ENCODE results near the gene TMEM97. TPM values are rescaled to one million over a fixed set of nuclear protein-coding genes. Genes with fewer than 3 reads are reported as not detected.
A peak's percentile ranks its signal among the peaks of the same experiment; 100 is the strongest.
"Not testable (repeated sequence)": the region's sequence is repeated elsewhere in the genome, so short reads cannot be mapped to it uniquely, and the experiment has no call there.

The TMEM97 gene
- 12.1 and 16.1 TPM in 2 replicates for polyA plus RNA-seq (2011; rRNA removed)
- 9.5 and 12.3 TPM in 2 replicates for polyA minus RNA-seq (2011; rRNA and poly(A)+ RNA removed)

DNA sequence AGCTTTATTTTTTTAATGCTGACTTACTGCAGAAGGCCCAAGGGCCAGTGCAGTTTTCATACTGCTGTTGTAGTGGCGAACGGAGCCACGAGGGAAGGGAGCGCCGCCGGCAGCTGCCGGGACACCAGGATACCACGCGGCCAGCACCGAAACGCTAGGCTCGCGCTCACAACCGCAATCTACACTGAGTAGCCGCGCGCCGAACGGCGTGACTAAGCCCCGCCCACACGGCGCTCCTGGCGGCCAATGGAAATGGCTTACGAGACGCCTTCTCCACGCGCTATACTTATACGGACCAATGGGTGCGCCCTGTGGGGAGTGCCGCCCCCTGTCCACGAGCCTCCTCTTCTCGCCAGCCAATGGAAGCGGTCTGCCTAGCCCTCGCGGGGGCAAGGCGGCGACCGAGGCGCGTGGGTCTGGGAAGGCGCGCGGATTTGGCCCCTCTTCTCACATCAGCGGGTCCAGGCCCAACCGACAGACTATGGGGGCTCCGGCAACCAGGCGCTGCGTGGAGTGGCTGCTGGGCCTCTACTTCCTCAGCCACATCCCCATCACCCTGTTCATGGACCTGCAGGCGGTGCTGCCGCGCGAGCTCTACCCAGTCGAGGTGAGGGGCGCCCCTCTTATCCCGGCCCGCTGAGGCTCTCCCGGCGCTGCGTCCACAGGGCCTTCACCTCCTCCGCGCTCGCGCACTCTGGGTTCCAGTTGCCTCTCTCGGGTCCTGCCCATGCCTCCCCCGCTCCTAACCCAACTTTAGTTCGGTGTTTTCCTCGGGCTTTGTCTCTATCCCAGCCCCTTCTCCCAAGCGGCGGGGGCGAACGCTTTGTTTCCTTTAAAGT, at the start of gene TMEM97:
TSS of gene TMEM97 (plus strand) at position 442 of the 839 bp plus-strand sequence. CDS start at position 482, 40 bp downstream.
- Histone ChIP-seq H3K27me3 (ENCODE audit: control insufficient read depth, insufficient read depth, low read length) (no peaks in the 10 kb centered on the region), H3K27ac (ENCODE audit: low read depth, low read length) (peak within 1 kb of the TSS; percentile 52), H3K4me3 (ENCODE audit: low read depth, low read length) (peak within 1 kb of the TSS; percentile 83), H3K9me3 (ENCODE audit: control insufficient read depth, insufficient read depth, low read length) (no peaks in the 10 kb centered on the region)
- ChIA-PET CTCF (interaction anchor here (1.0 to 1.4 kb wide), 2 partner anchors 11 to 68 kb away, joined by 3 read pairs; no protein-coding TSS in a partner anchor), POLR2A (interaction anchor here (0.7 kb wide), 1 partner anchor 17 kb away, joined by 3 read pairs; the partner anchor contains the start of genes IFT20 and TNFAIP1)
- DNase-seq (ENCODE audit: low read depth, low spot score) = peak; percentile 94
- TF ChIP-seq, protein P1, sequence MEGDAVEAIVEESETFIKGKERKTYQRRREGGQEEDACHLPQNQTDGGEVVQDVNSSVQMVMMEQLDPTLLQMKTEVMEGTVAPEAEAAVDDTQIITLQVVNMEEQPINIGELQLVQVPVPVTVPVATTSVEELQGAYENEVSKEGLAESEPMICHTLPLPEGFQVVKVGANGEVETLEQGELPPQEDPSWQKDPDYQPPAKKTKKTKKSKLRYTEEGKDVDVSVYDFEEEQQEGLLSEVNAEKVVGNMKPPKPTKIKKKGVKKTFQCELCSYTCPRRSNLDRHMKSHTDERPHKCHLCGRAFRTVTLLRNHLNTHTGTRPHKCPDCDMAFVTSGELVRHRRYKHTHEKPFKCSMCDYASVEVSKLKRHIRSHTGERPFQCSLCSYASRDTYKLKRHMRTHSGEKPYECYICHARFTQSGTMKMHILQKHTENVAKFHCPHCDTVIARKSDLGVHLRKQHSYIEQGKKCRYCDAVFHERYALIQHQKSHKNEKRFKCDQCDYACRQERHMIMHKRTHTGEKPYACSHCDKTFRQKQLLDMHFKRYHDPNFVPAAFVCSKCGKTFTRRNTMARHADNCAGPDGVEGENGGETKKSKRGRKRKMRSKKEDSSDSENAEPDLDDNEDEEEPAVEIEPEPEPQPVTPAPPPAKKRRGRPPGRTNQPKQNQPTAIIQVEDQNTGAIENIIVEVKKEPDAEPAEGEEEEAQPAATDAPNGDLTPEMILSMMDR (IDR thresholded peaks at IDR 0.05; ENCODE audit: low read depth, low read length) = 0 out of 2 replicates have a peak, but pooled peaks have one; percentile 13

DNA sequence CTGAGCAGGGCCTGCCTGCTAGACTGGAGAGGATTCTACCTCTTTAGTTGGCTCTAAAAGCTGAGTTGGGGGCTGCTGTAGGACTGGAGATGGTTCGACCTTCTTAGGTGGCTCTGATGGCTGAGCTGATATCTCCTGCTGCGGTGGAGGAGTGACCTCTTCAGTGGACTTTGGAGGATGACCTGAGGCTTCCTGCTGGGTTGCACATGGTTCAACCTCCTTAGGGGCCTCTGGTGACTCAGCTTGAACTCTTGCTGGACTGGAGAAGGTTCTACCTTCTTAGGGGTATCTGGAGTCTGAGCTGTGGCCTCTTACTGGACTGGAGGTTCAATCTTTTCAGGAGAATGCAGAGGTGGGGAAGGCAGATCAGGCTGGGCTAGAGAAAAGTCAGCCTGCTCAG, 48.9 kb upstream of the TMEM97 start:
- POLR2A ChIA-PET = no interaction called here
- peaks cover 12% of the 10 kb centered on the region for H3K9me3 ChIP-seq (ENCODE audit: control insufficient read depth, insufficient read depth, low read length)
- CTCF ChIA-PET = interaction anchor here (1.2 kb wide), 1 partner anchor 18 kb away, joined by 7 read pairs; no protein-coding TSS in a partner anchor
- peaks cover 20% of the 10 kb centered on the region for H3K27me3 ChIP-seq (ENCODE audit: control insufficient read depth, insufficient read depth, low read length)
- H3K4me3 ChIP-seq (ENCODE audit: low read depth, low read length) = no peak overlapping the region
- no peak for DNase-seq (ENCODE audit: low read depth, low spot score)
- H3K27ac ChIP-seq (ENCODE audit: low read depth, low read length) = no peak overlapping the region
- TF ChIP-seq, protein P1 (IDR thresholded peaks at IDR 0.05; ENCODE audit: low read depth, low read length) = no peak

DNA sequence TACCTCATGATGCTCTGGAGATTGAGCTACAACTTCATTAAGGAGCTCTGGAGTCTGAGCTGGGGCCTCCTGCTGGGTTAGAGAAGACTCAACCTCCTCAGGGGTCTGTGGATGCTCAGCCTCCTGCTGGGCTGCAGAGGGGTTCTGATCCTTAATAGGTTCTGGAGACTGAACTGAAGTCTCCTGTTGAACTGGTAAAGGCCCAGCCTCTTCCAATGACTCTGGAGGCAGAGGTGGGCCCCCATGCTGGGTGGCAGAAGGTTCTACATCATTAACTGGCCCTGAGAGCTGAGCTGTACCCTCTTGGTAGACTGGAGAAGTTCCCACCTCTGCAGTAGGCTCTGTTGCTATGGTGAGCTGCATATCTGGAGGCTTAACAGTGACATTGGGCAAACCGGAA, 48.1 kb upstream of the TMEM97 start:
- TF ChIP-seq, protein P1 (IDR thresholded peaks at IDR 0.05; ENCODE audit: low read depth, low read length) = no peak
- no peak for DNase-seq (ENCODE audit: low read depth, low spot score)
- Histone ChIP-seq H3K9me3 (ENCODE audit: control insufficient read depth, insufficient read depth, low read length) (peaks cover 12% of the 10 kb centered on the region), H3K27ac (ENCODE audit: low read depth, low read length) (no peak overlapping the region), H3K4me3 (ENCODE audit: low read depth, low read length) (no peak overlapping the region), H3K27me3 (ENCODE audit: control insufficient read depth, insufficient read depth, low read length) (peaks cover 20% of the 10 kb centered on the region)
- CTCF ChIA-PET = interaction anchor here (1.2 kb wide), 1 partner anchor 466 kb away, joined by 3 read pairs; no protein-coding TSS in a partner anchor
- POLR2A ChIA-PET = no interaction called here

DNA sequence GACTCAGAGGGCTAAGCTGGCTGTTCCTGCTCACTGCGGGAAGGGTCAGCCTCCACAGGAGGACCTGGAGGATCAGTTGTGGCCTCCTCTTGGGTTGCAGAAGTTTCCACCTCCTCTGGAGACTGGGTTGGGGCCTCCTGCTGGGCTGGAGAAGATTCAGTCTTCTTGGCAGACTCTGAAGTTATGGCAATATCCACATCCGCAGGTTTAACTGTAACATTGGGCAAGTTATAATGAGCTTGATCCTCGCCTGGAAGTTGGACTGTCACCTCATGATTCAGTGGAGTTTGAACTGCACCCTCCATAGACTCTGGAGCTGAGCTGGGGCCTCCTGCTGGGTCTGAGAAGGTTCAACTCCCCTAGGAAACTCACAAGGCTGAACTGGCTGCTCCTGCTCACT, 47.6 kb upstream of the TMEM97 start:
- peaks cover 22% of the 10 kb centered on the region for H3K27me3 ChIP-seq (ENCODE audit: control insufficient read depth, insufficient read depth, low read length)
- TF ChIP-seq, protein P1 (IDR thresholded peaks at IDR 0.05; ENCODE audit: low read depth, low read length) = no peak
- CTCF ChIA-PET = interaction anchor here (1.0 to 1.2 kb wide), 2 partner anchors 20 to 466 kb away, joined by 3 to 5 read pairs; no protein-coding TSS in a partner anchor
- no peak overlapping the region for H3K4me3 ChIP-seq (ENCODE audit: low read depth, low read length)
- H3K27ac ChIP-seq (ENCODE audit: low read depth, low read length) = no peak overlapping the region
- POLR2A ChIA-PET = no interaction called here
- DNase-seq (ENCODE audit: low read depth, low spot score) = no peak
- H3K9me3 ChIP-seq (ENCODE audit: control insufficient read depth, insufficient read depth, low read length) = peaks cover 8% of the 10 kb centered on the region

DNA sequence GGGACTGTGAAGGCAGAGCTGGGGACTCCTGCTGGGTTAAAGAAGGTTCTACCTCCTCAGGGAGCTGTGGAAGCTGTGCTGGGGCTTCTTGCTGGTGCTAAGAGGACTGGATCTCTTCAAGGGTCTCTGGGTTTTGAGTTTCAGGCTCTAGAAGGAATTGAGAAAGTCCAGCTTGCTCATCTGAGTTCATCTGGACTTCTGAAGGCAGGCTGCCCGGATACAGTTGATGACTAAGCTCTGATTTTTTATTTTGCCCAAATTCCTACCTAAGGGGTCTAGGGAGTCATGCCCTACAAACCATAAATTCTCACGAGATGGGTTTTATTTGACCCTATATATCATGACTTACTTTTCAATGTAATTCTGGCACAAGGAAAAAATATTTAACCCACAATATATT, 46.8 kb upstream of the TMEM97 start:
- TF ChIP-seq, protein P1 (IDR thresholded peaks at IDR 0.05; ENCODE audit: low read depth, low read length) = no peak
- DNase-seq (ENCODE audit: low read depth, low spot score) = no peak
- ChIA-PET CTCF (interaction anchor here (1.0 kb wide), 1 partner anchor 21 kb away, joined by 5 read pairs; no protein-coding TSS in a partner anchor), POLR2A (no interaction called here)
- Histone ChIP-seq H3K9me3 (ENCODE audit: control insufficient read depth, insufficient read depth, low read length) (peaks cover 4% of the 10 kb centered on the region; the same call in 1 of the 2 replicates), H3K27ac (ENCODE audit: low read depth, low read length) (no peak overlapping the region), H3K27me3 (ENCODE audit: control insufficient read depth, insufficient read depth, low read length) (peaks cover 27% of the 10 kb centered on the region), H3K4me3 (ENCODE audit: low read depth, low read length) (no peak overlapping the region)

DNA sequence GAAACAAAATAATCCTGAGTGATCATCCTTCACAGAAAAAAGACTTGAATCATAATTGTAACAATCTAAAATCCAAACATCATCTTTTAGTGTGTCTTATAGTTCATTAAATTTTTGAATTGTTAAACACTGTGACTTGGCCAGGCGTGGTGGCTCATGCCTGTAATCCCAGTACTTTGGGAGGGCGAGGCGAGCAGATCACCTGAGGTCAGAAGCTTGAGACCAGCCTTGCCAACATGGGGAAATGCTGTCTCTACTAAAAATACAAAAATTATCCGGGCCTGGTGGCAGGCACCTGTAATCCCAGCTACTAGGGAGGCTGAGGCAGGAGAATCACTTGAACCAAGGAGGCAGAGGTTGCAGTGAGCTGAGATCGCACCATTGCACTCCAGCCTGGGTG, 45.7 kb upstream of the TMEM97 start:
- peaks cover 27% of the 10 kb centered on the region for H3K27me3 ChIP-seq (ENCODE audit: control insufficient read depth, insufficient read depth, low read length)
- POLR2A ChIA-PET = not testable (repeated sequence)
- CTCF ChIA-PET = interaction anchor here (1.6 kb wide), 1 partner anchor 22 kb away, joined by 4 read pairs; no protein-coding TSS in a partner anchor

More for the DNA sequence above, 45.7 kb upstream of the TMEM97 start:
- H3K27ac ChIP-seq (ENCODE audit: low read depth, low read length); H3K9me3 ChIP-seq (ENCODE audit: control insufficient read depth, insufficient read depth, low read length); H3K4me3 ChIP-seq (ENCODE audit: low read depth, low read length); DNase-seq (ENCODE audit: low read depth, low spot score): not testable (repeated sequence)

Measured in AG04450 (cell line).